ENCODE results near the gene EYS. TPM values are rescaled to one million over a fixed set of nuclear protein-coding genes. Genes with fewer than 3 reads are reported as not detected.

The EYS gene
- total RNA-seq, 1 experiment from 2014 or later: not detected

DNA sequence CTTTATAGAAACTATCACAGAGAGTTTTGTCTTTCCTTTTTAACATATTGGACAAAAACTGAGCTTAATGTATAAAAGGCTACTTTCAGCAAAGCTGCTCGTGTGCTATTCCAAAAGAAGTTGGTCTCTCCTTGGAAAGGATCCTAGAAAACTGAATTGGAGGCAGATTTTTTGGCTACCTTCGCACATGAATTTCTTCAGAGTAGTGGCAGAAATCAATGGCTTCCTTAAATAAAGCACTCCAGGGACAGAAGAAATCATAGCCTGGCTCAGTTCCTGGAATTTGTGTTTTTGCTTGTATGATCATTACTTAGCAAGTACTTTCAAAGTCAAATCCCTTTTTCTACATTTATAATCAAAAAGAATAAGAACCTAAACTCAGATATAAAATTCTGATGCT, 1291.1 kb downstream of the EYS start:
- H3K4me2 ChIP-seq (ENCODE audit: low read length): no peak overlapping the region
- no peak overlapping the region for H3K27ac ChIP-seq (ENCODE audit: low read depth, low read length)
- no peak overlapping the region for H3K4me3 ChIP-seq (replicated peaks in 1 of 2; ENCODE audit: low read depth in 1 of 2, low read length in 2 of 2)
- DNase-seq (ENCODE audit: low read depth, low spot score) (no peak), ATAC-seq (no peak)
- no peaks in the 10 kb centered on the region for H4K20me1 ChIP-seq (ENCODE audit: insufficient read depth)
- no peaks in the 10 kb centered on the region for H3K27me3 ChIP-seq (ENCODE audit: insufficient read depth, low read length)
- no peak overlapping the region for H2AFZ ChIP-seq (ENCODE audit: low read depth, low read length, poor library complexity, severe bottlenecking)
- H3K9me2 ChIP-seq (ENCODE audit: insufficient read depth): no peaks in the 10 kb centered on the region
- no peaks in the 10 kb centered on the region for H3K36me3 ChIP-seq (ENCODE audit: control insufficient read depth in 1 of 2, insufficient read depth in 2 of 2, low read length in 2 of 2)
- POLR2A ChIA-PET: no interaction called here
- peaks cover 6 to 11% of the 10 kb centered on the region in 2 experiments; a peak in 2 of 4 replicates for H3K9me3 ChIP-seq (ENCODE audit: control insufficient read depth in 1 of 2, insufficient read depth in 1 of 2, low read depth in 1 of 2, low read length in 2 of 2)
- CTCF ChIA-PET: no interaction called here
- no peaks in the 10 kb centered on the region for H3K4me1 ChIP-seq (ENCODE audit: control insufficient read depth in 1 of 2, insufficient read depth in 2 of 2, low read length in 2 of 2)
- H3K79me2 ChIP-seq (ENCODE audit: insufficient read depth, low read length): no peaks in the 10 kb centered on the region
- TF ChIP-seq, protein P1, sequence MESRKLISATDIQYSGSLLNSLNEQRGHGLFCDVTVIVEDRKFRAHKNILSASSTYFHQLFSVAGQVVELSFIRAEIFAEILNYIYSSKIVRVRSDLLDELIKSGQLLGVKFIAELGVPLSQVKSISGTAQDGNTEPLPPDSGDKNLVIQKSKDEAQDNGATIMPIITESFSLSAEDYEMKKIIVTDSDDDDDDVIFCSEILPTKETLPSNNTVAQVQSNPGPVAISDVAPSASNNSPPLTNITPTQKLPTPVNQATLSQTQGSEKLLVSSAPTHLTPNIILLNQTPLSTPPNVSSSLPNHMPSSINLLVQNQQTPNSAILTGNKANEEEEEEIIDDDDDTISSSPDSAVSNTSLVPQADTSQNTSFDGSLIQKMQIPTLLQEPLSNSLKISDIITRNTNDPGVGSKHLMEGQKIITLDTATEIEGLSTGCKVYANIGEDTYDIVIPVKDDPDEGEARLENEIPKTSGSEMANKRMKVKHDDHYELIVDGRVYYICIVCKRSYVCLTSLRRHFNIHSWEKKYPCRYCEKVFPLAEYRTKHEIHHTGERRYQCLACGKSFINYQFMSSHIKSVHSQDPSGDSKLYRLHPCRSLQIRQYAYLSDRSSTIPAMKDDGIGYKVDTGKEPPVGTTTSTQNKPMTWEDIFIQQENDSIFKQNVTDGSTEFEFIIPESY (IDR thresholded peaks at IDR 0.05; ENCODE audit: extremely low read depth, insufficient replicate concordance, low read length): no peak
- TF ChIP-seq EZH2 (IDR thresholded peaks at IDR 0.05): no peak
- TF ChIP-seq ELF1 (IDR thresholded peaks at IDR 0.05; ENCODE audit: borderline replicate concordance, low read depth): no peak
- no peak for TF ChIP-seq CEBPB (IDR thresholded peaks at IDR 0.05; ENCODE audit: low read depth)
- no peak for TF ChIP-seq EGR1 (IDR thresholded peaks at IDR 0.05; ENCODE audit: low read depth)
- TF ChIP-seq ZFX (IDR thresholded peaks at IDR 0.05): no peak
- TF ChIP-seq, protein P2, sequence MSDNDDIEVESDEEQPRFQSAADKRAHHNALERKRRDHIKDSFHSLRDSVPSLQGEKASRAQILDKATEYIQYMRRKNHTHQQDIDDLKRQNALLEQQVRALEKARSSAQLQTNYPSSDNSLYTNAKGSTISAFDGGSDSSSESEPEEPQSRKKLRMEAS (IDR thresholded peaks at IDR 0.05): no peak
- TF ChIP-seq SIN3A (IDR thresholded peaks at IDR 0.05; ENCODE audit: low read depth): no peak
- TF ChIP-seq, protein P3, sequence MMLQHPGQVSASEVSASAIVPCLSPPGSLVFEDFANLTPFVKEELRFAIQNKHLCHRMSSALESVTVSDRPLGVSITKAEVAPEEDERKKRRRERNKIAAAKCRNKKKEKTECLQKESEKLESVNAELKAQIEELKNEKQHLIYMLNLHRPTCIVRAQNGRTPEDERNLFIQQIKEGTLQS (IDR thresholded peaks at IDR 0.05): no peak
- intact Hi-C loops (cut with micrococcal nuclease): no loop called here
- no TSS peak for BruUV-seq (replicated peaks)
- H3K9ac ChIP-seq (ENCODE audit: low read length): no peak overlapping the region
- RAD21 ChIA-PET (ENCODE audit: low non-redundant PET in 1 of 2, low total read pairs in 2 of 2, uncharacterized antibody in 2 of 2, unreplicated experiment in 2 of 2): no interaction called here

DNA sequence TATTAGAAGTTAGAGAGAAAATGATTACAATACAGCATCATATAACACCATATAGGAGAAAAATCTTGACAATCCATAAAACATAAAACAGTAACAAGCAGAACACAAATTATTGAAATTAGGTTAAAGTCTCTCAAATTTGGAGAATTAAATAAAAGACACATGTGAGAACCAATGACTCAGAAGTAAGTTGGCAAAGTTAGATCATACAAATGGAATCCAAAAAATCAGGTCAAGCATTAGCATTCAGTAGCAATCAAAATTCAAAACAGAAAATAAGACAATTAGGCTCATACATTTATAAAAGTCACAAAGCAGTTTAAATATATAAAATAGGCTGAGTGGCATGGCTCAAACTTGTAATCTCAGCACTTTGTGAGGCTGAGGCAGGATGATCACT, 1295.8 kb downstream of the EYS start:
- Histone ChIP-seq H3K79me2 (ENCODE audit: insufficient read depth, low read length) (no peaks in the 10 kb centered on the region), H3K9me2 (ENCODE audit: insufficient read depth) (no peaks in the 10 kb centered on the region), H4K20me1 (ENCODE audit: insufficient read depth) (no peaks in the 10 kb centered on the region), H3K4me1 (ENCODE audit: control insufficient read depth in 1 of 2, insufficient read depth in 2 of 2, low read length in 2 of 2) (no peaks in the 10 kb centered on the region), H3K27ac (ENCODE audit: low read depth, low read length) (no peak overlapping the region), H3K36me3 (ENCODE audit: control insufficient read depth in 1 of 2, insufficient read depth in 2 of 2, low read length in 2 of 2) (no peaks in the 10 kb centered on the region), H3K9ac (ENCODE audit: low read length) (no peak overlapping the region), H3K9me3 (ENCODE audit: control insufficient read depth in 1 of 2, insufficient read depth in 1 of 2, low read depth in 1 of 2, low read length in 2 of 2) (peaks cover 12 to 14% of the 10 kb centered on the region in 2 experiments; a peak in 2 of 4 replicates), H3K4me2 (ENCODE audit: low read length) (no peak overlapping the region), H2AFZ (ENCODE audit: low read depth, low read length, poor library complexity, severe bottlenecking) (no peak overlapping the region), H3K27me3 (ENCODE audit: insufficient read depth, low read length) (no peaks in the 10 kb centered on the region), H3K4me3 (replicated peaks in 1 of 2; ENCODE audit: low read depth in 1 of 2, low read length in 2 of 2) (no peak overlapping the region)
- ChIA-PET CTCF (no interaction called here), POLR2A (no interaction called here), RAD21 (ENCODE audit: low non-redundant PET in 1 of 2, low total read pairs in 2 of 2, uncharacterized antibody in 2 of 2, unreplicated experiment in 2 of 2) (no interaction called here)
- no peak for DNase-seq (ENCODE audit: low read depth, low spot score)
- intact Hi-C loops (cut with micrococcal nuclease): no loop called here
- ATAC-seq: no peak
- no TSS peak for BruUV-seq (replicated peaks)
- TF ChIP-seq, protein P4, sequence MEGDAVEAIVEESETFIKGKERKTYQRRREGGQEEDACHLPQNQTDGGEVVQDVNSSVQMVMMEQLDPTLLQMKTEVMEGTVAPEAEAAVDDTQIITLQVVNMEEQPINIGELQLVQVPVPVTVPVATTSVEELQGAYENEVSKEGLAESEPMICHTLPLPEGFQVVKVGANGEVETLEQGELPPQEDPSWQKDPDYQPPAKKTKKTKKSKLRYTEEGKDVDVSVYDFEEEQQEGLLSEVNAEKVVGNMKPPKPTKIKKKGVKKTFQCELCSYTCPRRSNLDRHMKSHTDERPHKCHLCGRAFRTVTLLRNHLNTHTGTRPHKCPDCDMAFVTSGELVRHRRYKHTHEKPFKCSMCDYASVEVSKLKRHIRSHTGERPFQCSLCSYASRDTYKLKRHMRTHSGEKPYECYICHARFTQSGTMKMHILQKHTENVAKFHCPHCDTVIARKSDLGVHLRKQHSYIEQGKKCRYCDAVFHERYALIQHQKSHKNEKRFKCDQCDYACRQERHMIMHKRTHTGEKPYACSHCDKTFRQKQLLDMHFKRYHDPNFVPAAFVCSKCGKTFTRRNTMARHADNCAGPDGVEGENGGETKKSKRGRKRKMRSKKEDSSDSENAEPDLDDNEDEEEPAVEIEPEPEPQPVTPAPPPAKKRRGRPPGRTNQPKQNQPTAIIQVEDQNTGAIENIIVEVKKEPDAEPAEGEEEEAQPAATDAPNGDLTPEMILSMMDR (IDR thresholded peaks at IDR 0.05 in 2 of 3, conservative IDR thresholded peaks at IDR 0.05 in 1 of 3; ENCODE audit: borderline replicate concordance in 1 of 3, insufficient read depth in 1 of 3, low read depth in 2 of 3, low read length in 2 of 3): no peak
- no peak for TF ChIP-seq FOSL1 (IDR thresholded peaks at IDR 0.05; ENCODE audit: low read depth)
- no peak for TF ChIP-seq POLR2A (IDR thresholded peaks at IDR 0.05; ENCODE audit: borderline replicate concordance, extremely low read depth, insufficient read depth, insufficient read length)
- TF ChIP-seq, protein P2 (IDR thresholded peaks at IDR 0.05): no peak
- TF ChIP-seq, protein P3 (IDR thresholded peaks at IDR 0.05): no peak
- no peak for TF ChIP-seq SRF (IDR thresholded peaks at IDR 0.05; ENCODE audit: low read depth)
- TF ChIP-seq YY1 (IDR thresholded peaks at IDR 0.05; ENCODE audit: extremely low read depth, insufficient replicate concordance, low read depth, low read length): no peak
- TF ChIP-seq CBX3 (IDR thresholded peaks at IDR 0.05; ENCODE audit: low read depth): no peak
